Endodermal cell (in vitro differentiated cells): ENCODE measurements around the gene UBXN10. TPM values are rescaled to one million over a fixed set of nuclear protein-coding genes. Genes with fewer than 3 reads are reported as not detected.
A peak's percentile ranks its signal among the peaks of the same experiment; 100 is the strongest.

Experiments
- DNase-seq: peaks from one replicate; pipeline ENCODE4 v3.0.0-alpha.2; 2017
- H3K27ac ChIP-seq: 2 replicates; pipeline ENCODE4 v1.5.1; 2013; ENCODE audit warnings: mild to moderate bottlenecking, low read depth, low read length, moderate library complexity
- H3K27me3 ChIP-seq: 2 replicates; pipeline ENCODE4 v1.6.1; 2013; ENCODE audit warnings: mild to moderate bottlenecking, low read length, moderate library complexity; ENCODE audit not compliant: insufficient read depth, control insufficient read depth, poor library complexity, severe bottlenecking
- H3K36me3 ChIP-seq: 2 replicates; pipeline ENCODE4 v1.7.0; 2013; ENCODE audit warnings: mild to moderate bottlenecking, low read length, moderate library complexity; ENCODE audit not compliant: control insufficient read depth, insufficient read depth
- H3K4me1 ChIP-seq: one replicate; pipeline ENCODE4 v1.7.0; 2013; ENCODE audit warnings: low read length; ENCODE audit not compliant: control insufficient read depth, insufficient read depth
- H3K4me3 ChIP-seq: 2 replicates; pipeline ENCODE4 v1.5.1; 2013; ENCODE audit warnings: mild to moderate bottlenecking, low read length, moderate library complexity
- H3K9ac ChIP-seq: 2 replicates; pipeline ENCODE4 v1.6.1; 2013; ENCODE audit warnings: mild to moderate bottlenecking, low read length, moderate library complexity; ENCODE audit not compliant: poor library complexity, severe bottlenecking; ENCODE audit errors: extremely low read depth
- H3K9me3 ChIP-seq: 2 replicates; pipeline ENCODE4 v1.6.1; 2013; ENCODE audit warnings: mild to moderate bottlenecking, low read length, moderate library complexity; ENCODE audit not compliant: control insufficient read depth
- H3K27ac Mint-ChIP-seq: 2 replicates; pipeline ENCODE4 v1.8.0; 2020; ENCODE audit warnings: mixed read lengths
- H3K27me3 Mint-ChIP-seq: 2 replicates; pipeline ENCODE4 v1.8.0; 2021; ENCODE audit warnings: mild to moderate bottlenecking, mixed read lengths; ENCODE audit not compliant: insufficient read depth
- H3K36me3 Mint-ChIP-seq: 2 replicates; pipeline ENCODE4 v1.8.0; 2020; ENCODE audit warnings: low read depth, mixed read lengths
- H3K4me1 Mint-ChIP-seq: 2 replicates; pipeline ENCODE4 v1.8.0; 2020; ENCODE audit warnings: mixed read lengths
- H3K4me3 Mint-ChIP-seq: 2 replicates; pipeline ENCODE4 v1.8.0; 2020; ENCODE audit warnings: mild to moderate bottlenecking, moderate library complexity, mixed read lengths
- H3K9me3 Mint-ChIP-seq: 2 replicates; pipeline ENCODE4 v1.8.0; 2020; ENCODE audit warnings: mild to moderate bottlenecking, mixed read lengths
- WGBS, 2 experiments: methylation state at CpG; one replicate each; pipeline versions ENCODE4 v1.1.5 to v1.1.7; 2013; ENCODE audit warnings: missing lambda C conversion rate in 2 of 2, mixed read lengths in 1 of 2; ENCODE audit not compliant: insufficient coverage in 1 of 2, insufficient read length in 1 of 2; 5-methylcytosine and 5-hydroxymethylcytosine counted together
- long read RNA-seq, 4 experiments: library from polyadenylated mRNA in 2 of 4; library from RNA in 1 of 4; library from capped mRNA in 1 of 4; stranded (forward) in 3 of 4; unstranded in 1 of 4; transcript quantifications; one replicate each; pipeline ENCODE4 v2.0.0, GENCODE V29; 2020 to 2021; ENCODE audit warnings: inconsistent platforms in 1 of 4
- polyA plus RNA-seq, 2 experiments: library from polyadenylated mRNA; stranded (reverse); fragments of 50-300 nt; gene quantifications; one replicate each; pipeline ENCODE4 v1.2.3, GENCODE V29; 2013
- total RNA-seq, 2 donors: library from RNA; stranded (reverse); fragmentation: NEBNext Ultra II Directional in 1 of 2; extraction: Animal tissue kit (Norgen Biotek cat#: 25700) in 1 of 2; gene quantifications; 2 replicates in 1 of 2; 3 replicates in 1 of 2; pipeline ENCODE4 v1.2.1, GENCODE V29; 2021
- TF ChIP-seq, protein P1 (sequence below): fragments of 200-600 bp; sonication (generic); conservative IDR thresholded peaks from 2 replicates; pipeline ENCODE4 v1.5.0; 2021; ENCODE audit warnings: antibody characterized with exemption, mild to moderate bottlenecking

UBXN10 gene, protein sequence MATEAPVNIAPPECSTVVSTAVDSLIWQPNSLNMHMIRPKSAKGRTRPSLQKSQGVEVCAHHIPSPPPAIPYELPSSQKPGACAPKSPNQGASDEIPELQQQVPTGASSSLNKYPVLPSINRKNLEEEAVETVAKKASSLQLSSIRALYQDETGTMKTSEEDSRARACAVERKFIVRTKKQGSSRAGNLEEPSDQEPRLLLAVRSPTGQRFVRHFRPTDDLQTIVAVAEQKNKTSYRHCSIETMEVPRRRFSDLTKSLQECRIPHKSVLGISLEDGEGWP
- 1 to 10 TPM; 1.7 to 2.6 TPM for total RNA-seq
- 1.1 TPM for polyA plus RNA-seq (2013, experiment 1 of 2)
- 1.0 TPM for polyA plus RNA-seq (2013, experiment 2 of 2)
- long read RNA-seq, experiment 1, full-length matches to known transcripts, result 2 of 4 reads
- long read RNA-seq, experiment 1, partial matches to known transcripts, result 0 of 4 reads
- long read RNA-seq, experiment 1, other reads (novel, unspliced or antisense), result 2 of 4 reads
- long read RNA-seq, experiment 2, full-length matches to known transcripts, result 7 of 9 reads
- long read RNA-seq, experiment 2, partial matches to known transcripts, result 0 of 9 reads
- long read RNA-seq, experiment 2, other reads (novel, unspliced or antisense), result 2 of 9 reads
- long read RNA-seq, experiment 3, full-length matches to known transcripts, result 16 of 20 reads
- long read RNA-seq, experiment 3, partial matches to known transcripts, result 0 of 20 reads
- long read RNA-seq, experiment 3, other reads (novel, unspliced or antisense), result 4 of 20 reads
- long read RNA-seq, experiment 4, full-length matches to known transcripts, result 1 of 2 reads
- long read RNA-seq, experiment 4, partial matches to known transcripts, result 0 of 2 reads
- long read RNA-seq, experiment 4, other reads (novel, unspliced or antisense), result 1 of 2 reads

DNA sequence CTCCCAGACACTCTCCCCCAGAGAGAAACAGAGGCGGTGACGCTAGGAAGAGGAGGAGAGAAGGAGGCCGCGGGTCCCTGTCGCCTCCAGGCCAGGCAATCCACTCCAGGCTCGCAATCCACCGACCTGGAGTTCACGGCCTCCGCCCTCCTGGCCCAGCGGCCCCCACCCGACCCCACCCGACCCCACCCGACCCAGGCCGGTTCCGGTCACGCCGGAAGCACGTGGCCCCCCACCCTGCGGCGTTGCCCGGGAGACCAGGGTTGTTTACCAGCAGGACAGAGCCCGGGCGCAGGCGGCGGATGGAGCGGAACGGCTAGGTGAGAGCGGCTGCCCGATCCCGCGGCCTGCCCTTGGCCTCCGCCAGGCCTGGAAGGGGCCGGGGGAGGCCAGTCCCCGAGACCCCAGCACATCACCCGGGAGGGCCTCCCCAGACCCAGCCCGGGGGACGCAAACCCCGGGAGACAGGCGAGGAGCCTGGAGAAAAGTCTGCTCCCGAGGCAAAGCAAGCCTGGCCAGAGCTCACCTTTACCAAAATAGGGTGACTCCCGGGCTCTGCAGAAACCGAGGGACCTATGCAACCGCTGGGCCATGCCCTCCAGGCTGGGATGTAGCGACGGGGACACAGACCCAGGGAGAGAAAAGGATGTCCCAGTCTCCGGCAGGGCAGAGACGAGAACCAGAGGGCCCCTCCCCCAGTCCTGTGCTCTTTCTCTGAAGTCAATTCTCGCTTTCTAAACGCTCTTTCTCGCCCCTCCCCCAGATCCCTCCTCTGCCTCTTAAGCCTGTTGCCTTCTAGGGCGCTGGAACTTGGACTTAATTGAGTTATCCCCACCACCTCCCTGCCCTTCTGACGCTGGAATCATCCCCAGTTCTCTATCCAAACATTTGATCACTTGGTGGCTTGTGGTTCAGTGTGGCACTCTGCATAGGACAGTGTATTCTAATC lies at the start of gene UBXN10, which contains the start of gene PLA2G2C:
Gene UBXN10 (plus strand): TSS at position 263 of the 949 bp plus-strand sequence. CDS start 4,466 bp downstream, outside the sequence.
Gene PLA2G2C (minus strand): TSS at position 685 of the 949 bp plus-strand sequence. CDS start 9,155 bp downstream, outside the sequence.
- 5 to 7% methylated on average over 10 to 52 of the region's 52 CpGs for WGBS, 2 experiments
- Mint-ChIP-seq H3K4me1 (peaks cover 35% of the 10 kb centered on the region), H3K36me3 (peaks cover 3% of the 10 kb centered on the region), H3K27me3 (peaks cover 26% of the 10 kb centered on the region), H3K9me3 (no peaks in the 10 kb centered on the region), H3K27ac (peak within 1 kb of the TSS; percentile 83), H3K4me3 (peak within 1 kb of the TSS; percentile 70)
- H3K9ac ChIP-seq, result peak within 1 kb of the TSS; percentile 82
- H3K27me3 ChIP-seq, result peaks cover 6% of the 10 kb centered on the region
- DNase-seq, result peak; percentile 89
- peaks cover 14% of the 10 kb centered on the region for H3K4me1 ChIP-seq
- no peaks in the 10 kb centered on the region for H3K9me3 ChIP-seq
- TF ChIP-seq, protein P1, sequence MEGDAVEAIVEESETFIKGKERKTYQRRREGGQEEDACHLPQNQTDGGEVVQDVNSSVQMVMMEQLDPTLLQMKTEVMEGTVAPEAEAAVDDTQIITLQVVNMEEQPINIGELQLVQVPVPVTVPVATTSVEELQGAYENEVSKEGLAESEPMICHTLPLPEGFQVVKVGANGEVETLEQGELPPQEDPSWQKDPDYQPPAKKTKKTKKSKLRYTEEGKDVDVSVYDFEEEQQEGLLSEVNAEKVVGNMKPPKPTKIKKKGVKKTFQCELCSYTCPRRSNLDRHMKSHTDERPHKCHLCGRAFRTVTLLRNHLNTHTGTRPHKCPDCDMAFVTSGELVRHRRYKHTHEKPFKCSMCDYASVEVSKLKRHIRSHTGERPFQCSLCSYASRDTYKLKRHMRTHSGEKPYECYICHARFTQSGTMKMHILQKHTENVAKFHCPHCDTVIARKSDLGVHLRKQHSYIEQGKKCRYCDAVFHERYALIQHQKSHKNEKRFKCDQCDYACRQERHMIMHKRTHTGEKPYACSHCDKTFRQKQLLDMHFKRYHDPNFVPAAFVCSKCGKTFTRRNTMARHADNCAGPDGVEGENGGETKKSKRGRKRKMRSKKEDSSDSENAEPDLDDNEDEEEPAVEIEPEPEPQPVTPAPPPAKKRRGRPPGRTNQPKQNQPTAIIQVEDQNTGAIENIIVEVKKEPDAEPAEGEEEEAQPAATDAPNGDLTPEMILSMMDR, result no peak
- no peaks in the 10 kb centered on the region for H3K36me3 ChIP-seq
- peak within 1 kb of the TSS; percentile 83 for H3K4me3 ChIP-seq
- no peak within 1 kb of the TSS for H3K27ac ChIP-seq

DNA sequence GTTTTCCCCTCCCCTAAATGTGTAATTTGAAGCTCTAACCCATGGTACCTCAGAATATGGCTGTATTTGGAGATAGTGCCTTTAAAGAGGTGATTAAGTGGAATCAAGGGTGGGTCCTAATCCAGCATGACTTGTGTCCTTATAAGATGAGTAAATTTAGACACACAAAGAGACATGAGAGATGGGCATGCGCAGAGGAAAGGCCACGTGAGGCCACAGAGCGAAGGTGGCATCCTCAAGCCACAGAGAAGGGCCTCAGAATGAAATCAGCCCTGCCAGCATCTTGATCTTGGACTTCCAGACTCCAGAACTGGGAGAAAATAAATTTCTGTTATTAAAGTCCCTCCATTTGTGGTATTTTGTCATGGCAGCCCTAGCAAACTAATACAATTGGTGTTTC lies 49.6 kb upstream of the UBXN10 start:
- 95 to 100% methylated on average over 3 of the region's 3 CpGs for WGBS, 2 experiments

More for the DNA sequence above, 49.6 kb upstream of the UBXN10 start:
- Histone ChIP-seq H3K9ac (no peak overlapping the region), H3K27ac (no peak overlapping the region), H3K36me3 (no peaks in the 10 kb centered on the region), H3K4me1 (no peaks in the 10 kb centered on the region), H3K4me3 (no peak overlapping the region), H3K27me3 (no peaks in the 10 kb centered on the region), H3K9me3 (no peaks in the 10 kb centered on the region)
- Mint-ChIP-seq H3K9me3 (peaks cover 7% of the 10 kb centered on the region), H3K4me1 (no peaks in the 10 kb centered on the region), H3K4me3 (no peak overlapping the region), H3K27me3 (peaks cover 1% of the 10 kb centered on the region), H3K36me3 (no peaks in the 10 kb centered on the region), H3K27ac (no peak overlapping the region)
- TF ChIP-seq, protein P1, result no peak
- DNase-seq, result no peak
